ENCODE data around the gene WDR5.
A peak's percentile ranks its signal among the peaks of the same experiment; 100 is the strongest.

Gene WDR5

DNA sequence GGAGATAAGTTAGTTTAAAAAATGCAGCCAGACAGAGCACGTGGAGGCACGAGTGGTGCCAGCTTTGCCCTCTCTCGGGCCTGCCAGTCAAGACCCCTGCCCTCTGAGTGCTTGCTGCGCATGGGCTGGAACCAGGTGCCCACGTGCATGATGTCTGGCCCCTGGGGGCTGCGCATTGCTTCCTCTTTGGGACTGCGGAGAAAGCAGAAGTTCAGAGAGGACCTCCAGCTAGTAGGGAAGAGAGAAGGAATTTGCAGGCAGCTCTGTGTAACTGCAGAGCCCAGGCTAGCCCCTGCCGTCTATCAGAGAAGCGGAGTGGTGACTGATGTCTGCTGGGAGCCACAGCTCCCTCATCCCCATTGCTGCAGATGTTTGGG lies 38.2 kb downstream of the WDR5 start:
- no peak for DNase-seq (ENCODE audit: low spot score)

- no peak for DNase-seq (ENCODE audit: low spot score)
Measured at GRCh38 chr9:134174526-134175290, 38.8 kb downstream of the WDR5 start.

DNA sequence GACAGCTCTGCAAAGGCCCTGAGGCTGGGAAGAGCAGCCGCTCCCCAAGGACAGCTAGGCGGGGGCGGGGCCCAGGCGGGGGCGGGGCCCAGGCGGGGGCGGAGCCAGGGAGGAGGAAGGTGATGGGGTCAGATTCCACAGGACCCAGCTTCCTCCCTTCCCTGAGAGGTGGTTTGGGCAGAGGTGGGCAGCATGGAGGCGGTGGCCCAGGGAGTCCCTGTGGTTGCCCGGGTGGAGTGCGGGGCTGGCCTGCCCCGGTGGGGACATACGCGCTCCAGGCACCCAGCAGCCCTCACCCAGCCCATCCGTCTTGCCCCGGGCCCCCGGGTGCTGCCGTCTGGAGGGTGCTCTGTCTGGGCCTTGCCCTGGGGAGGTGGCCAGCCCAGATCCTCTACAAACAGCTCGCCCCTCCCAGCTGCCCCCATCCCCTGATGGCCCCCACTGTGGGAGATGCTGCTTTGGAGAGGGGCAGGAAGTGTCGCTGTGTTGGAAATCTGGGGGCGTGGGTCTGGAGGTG lies 39.5 kb downstream of the WDR5 start:
- peak; percentile 54 for DNase-seq (ENCODE audit: low spot score)

- DNase-seq (ENCODE audit: low spot score) = no peak
Measured at GRCh38 chr9:134175808-134176598, 40.1 kb downstream of the WDR5 start.

DNA sequence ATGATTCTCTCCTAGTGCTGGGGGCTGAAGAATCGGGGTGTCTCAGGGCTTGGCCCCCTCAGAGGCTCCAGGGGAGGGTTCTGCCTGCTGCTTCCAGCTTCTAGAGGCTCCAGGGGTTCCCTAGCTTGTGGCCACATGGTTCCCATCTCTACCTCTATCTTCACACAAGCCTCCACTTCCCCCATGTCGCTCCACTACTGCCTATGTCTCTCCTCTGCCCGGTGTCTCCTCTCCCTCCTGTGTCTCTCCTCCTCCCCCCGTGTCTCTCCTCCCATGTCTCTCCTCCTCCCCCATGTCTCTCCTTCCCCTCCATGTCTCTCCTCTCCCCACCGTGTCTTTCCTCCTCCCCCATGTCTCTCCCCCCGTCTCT lies 40.7 kb downstream of the WDR5 start:
- DNase-seq (ENCODE audit: low spot score) = no peak

DNA sequence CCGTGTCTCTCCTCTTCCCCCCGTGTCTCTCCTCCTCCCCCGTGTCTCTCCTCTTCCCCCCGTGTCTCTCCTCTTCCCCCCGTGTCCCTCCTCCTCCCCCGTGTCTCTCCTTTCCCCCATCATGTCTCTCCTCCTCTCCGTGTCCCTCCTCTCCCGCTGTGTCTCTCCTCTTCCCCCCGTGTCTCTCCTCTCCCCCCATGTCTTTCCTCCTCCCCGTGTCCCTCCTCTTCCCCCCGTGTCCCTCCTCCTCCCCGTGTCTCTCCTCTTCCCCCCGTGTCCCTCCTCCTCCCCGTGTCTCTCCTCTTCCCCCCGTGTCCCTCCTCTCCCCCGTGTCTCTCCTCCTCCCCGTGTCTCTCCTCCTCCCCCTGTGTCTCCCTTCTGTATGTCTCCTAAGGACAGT lies 41.3 kb downstream of the WDR5 start:
- DNase-seq (ENCODE audit: low spot score) = no peak

GRCh38 chr9:134177624-134178393 lies 41.9 kb downstream of the WDR5 start:
- DNase-seq (ENCODE audit: low spot score) = no peak

- DNase-seq (ENCODE audit: low spot score) = no peak
Measured at GRCh38 chr9:134178394-134178767, 42.5 kb downstream of the WDR5 start.

- no peak for DNase-seq (ENCODE audit: low spot score)
Measured at GRCh38 chr9:134178768-134179551, 43.1 kb downstream of the WDR5 start.

- no peak for DNase-seq (ENCODE audit: low spot score)
Measured at GRCh38 chr9:134179595-134179917, 43.7 kb downstream of the WDR5 start.

GRCh38 chr9:134179918-134180785 lies 44.3 kb downstream of the WDR5 start:
- no peak for DNase-seq (ENCODE audit: low spot score)

DNA sequence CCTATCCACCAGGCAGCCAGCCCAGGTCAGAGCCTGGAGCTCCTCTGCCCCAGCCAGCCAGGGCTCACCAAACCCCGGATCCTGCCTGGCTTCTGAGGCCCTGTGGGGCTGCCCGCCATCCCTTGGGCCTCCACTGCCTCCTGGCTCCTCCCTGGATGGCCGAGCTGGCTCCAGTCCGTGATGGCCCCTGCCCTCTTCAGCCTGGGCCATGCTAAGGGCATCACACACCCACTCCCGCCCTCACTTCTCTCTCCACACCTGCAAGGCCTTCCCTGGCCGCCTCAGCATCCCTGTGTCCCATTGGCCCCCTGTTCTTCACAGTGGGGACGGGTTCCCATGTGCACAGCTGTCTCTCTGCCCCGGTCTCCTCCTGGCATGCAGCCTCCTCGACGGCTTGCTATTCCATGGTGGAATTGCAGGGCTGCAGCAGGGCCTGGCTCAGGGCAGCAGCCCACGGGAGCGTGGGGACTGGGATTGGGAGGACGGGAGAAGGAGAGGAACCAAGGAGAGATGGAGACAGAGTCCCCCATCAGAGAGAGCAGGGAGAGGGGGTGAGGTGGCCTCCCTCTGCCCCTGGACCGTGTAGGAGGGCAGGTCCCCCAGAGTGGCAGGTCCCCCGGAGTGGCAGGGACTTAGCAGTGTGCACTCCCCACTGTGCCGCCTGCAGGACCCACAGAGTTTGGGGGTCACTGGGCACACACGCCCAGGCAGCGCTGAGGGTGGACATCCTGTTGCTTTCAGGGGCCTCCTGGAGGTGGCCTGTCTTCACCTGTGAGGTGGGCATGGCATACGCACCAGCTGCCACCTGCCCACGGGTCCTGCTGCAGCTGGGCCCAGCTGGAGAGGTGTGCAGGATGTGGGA lies 45.1 kb downstream of the WDR5 start:
- no peak for DNase-seq (ENCODE audit: low spot score)

DNA sequence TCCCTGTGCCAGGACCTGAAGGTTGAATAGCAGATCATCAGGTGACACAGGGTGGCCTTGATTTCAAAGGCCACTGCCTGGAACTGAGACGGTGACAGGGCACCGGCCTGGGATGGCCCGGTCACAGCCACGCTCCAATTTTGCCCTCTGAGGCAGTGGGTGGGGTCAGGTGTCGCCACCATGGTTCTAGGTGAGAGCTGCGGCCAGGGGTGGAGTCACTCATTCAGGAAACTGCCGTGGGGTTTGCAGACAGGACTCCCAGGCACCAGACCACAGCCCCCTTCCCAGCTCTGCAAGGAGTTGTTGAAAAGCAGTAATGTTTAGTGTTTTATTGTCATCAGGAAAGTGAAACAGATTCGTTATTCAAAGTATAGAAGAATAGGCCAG lies 45.8 kb downstream of the WDR5 start:
- no peak for DNase-seq (ENCODE audit: low spot score)

DNA sequence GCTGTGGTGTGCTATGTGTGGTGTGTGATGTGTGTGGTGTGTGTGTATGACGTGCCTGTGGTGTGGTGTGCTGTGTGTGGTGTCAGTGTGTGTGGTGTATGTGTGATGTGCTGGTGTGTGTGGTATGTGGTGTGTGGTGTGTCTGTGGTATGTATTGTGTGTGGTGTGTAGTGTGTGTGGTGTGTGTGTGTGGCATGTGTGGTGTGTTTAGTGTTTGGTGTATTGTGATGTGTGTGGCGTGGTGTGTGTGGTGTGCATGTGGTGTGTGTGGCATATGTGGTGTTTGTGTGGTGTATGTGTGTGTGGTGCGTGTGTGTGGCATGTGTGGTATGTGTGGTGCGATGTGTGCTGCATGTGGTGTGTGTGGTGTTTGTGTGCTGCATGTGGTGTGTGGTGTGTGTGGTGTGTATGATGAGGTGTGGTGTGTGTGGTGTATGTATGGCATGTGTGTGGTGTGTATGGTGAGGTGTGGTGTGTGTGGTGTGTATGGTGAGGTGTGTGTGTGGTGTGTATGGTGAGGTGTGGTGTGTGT lies 46.7 kb downstream of the WDR5 start:
- DNase-seq (ENCODE audit: low spot score) = no peak

- no peak for DNase-seq (ENCODE audit: low spot score)
Measured at GRCh38 chr9:134185536-134186011, 49.7 kb downstream of the WDR5 start.

GRCh38 chr9:134186471-134187109 lies 50.7 kb downstream of the WDR5 start:
- DNase-seq (ENCODE audit: low spot score) = no peak

GRCh38 chr9:134187110-134187531 lies 51.2 kb downstream of the WDR5 start:
- DNase-seq (ENCODE audit: low spot score) = no peak

DNA sequence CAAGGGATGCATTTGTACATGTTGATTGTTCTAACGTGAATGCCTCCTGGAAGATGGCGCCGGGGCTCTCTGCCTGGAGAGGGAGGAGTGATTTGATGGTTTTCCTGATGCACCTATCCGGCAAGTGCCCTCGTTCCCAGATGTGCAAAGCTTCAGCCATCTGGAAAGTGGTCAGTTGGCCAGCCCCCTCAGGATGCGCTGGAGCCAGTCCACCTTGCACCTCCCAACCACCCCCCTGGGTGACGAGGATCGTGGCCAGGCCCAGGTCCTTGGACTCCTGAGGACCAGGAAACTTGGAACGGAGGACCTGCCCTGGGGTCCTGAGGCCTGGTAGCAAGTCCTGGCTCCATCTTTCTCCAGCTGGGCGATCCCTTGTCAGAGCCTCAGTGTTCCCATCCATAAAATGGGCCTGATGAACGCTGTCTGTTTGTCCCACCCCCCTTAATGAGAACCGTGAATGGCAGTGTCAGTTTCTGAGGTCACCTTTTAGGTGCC lies 52.1 kb downstream of the WDR5 start:
- DNase-seq (ENCODE audit: low spot score) = no peak

Data from AG08396 (cell line).